NCI-H69 (cell line): ENCODE data around the gene SPP1.
"Not testable (repeated sequence)": the region's sequence is repeated elsewhere in the genome, so short reads cannot be mapped to it uniquely, and the experiment has no call there.

Experiments used
- DNase-seq: peaks from one replicate; lab custom pipeline; 2025; lab: John Stamatoyannopoulos, UW

SPP1 gene

GRCh38 chr4:87989765-87990164, 14.3 kb downstream of the SPP1 start:
- no peak for DNase-seq

GRCh38 chr4:87995435-87995834, 19.9 kb downstream of the SPP1 start:
- DNase-seq: no peak

DNA sequence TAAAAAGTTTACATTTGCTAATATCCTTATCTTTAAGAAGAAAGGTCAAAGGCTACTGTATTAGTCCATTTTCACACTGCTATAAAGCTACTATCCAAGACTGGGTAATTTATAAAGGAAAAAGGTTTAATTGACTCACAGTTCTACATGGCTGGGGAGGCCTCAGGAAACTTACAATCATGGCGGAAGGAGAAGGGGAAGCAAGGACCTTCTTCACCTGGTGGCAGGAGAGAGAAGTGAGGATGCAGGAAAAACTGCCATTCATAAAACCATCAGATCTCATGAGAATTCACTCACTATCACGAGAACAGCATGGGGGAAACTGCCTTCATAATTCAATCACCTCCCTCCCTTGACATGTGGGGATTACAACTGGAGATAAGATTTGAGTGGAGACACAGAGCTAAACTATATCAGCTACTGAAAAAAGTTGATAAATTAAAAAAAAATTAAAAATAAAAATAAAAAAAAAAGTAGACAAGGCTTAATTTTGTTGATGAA, 23.7 kb downstream of the SPP1 start:
- DNase-seq: not testable (repeated sequence)

DNA sequence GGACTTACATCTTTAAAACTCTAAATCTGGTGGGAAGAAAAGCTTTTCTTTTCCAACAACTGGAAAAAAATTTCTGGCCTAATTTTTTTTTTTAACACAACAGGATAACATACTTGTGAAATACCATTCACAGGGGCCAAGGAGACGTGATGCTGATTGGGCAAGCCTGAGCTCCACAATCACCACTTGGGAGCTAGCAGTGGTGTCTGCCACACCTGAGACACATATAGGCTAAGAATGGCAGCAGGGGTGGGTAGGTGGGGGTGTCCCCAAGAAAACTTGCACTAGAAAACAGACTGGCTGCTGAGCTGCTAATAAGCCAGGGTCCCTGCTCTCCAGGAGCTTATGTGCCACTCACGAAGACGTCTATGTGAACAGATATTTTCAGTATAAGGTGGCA, 26.4 kb downstream of the SPP1 start:
- DNase-seq: no peak

DNA sequence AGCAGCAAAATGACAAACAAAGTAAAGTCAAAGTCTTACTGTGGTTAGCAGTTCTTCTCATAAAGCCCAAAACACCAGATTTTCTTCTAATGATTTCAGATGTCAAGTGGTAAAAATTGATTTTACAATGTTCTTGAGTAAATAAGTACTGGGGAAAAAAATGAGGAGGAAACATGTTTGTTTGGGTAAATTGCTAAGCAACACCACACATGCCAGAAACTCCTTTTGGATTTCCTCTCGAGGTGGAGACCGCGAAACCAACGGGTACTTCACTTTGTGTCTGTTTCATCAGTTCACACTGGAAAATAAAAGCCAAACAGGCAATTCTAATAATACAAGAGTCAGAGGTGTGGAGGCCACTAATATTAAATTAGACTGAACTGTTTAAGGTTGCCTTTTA, 27.3 kb downstream of the SPP1 start:
- DNase-seq: no peak

GRCh38 chr4:88003261-88003660, 27.7 kb downstream of the SPP1 start:
- no peak for DNase-seq

- no peak for DNase-seq
Measured at GRCh38 chr4:88005076-88005475, 29.6 kb downstream of the SPP1 start.

- no peak for DNase-seq
Measured at GRCh38 chr4:88005946-88006345, 30.4 kb downstream of the SPP1 start.

DNA sequence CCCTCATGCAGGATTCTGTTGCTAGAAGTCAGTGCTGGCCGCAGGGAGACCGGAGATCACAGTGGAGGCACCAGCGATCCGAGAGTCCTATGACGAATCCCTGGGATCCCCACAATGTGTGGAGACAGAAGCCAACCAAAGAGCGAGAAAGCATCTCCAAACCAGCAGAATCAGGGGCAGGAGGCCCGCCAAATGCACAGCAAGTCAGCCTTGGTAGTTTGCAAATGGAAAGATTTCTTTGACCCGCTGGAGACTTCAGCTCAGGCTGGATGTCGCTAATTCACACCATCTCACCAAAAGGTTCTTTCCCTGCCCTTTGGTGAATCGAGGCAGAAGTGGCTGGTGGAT, 31.4 kb downstream of the SPP1 start:
- DNase-seq: no peak

DNA sequence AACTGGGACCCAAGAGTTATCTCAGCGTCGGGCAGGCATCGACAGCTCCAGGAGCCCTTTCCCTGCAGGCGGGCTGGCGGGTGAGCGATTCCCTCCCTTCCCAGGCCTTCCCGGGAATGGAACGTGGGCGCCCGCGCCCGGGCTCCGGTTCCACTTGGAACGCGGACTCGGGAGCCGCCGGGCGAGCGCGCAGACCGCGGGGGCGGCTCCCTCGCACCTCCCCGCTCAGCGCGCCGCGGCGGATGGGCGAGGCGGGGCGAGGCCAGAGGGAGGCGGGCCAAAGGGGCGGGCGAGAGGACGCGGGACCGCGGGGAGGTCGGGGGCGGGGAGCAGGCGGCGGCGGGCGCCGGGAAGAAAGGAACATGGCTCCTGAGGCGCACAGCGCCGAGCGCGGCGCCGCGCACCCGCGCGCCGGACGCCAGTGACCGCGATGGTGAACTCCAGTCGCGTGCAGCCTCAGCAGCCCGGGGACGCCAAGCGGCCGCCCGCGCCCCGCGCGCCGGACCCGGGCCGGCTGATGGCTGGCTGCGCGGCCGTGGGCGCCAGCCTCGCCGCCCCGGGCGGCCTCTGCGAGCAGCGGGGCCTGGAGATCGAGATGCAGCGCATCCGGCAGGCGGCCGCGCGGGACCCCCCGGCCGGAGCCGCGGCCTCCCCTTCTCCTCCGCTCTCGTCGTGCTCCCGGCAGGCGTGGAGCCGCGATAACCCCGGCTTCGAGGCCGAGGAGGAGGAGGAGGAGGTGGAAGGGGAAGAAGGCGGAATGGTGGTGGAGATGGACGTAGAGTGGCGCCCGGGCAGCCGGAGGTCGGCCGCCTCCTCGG, 32.0 kb downstream of the SPP1 start, which contains the start of gene PKD2:
Gene PKD2 (plus strand): TSS at position 332 of the 818 bp plus-strand sequence. CDS start 99 bp downstream, at position 431.
- peak; percentile 83 for DNase-seq

DNA sequence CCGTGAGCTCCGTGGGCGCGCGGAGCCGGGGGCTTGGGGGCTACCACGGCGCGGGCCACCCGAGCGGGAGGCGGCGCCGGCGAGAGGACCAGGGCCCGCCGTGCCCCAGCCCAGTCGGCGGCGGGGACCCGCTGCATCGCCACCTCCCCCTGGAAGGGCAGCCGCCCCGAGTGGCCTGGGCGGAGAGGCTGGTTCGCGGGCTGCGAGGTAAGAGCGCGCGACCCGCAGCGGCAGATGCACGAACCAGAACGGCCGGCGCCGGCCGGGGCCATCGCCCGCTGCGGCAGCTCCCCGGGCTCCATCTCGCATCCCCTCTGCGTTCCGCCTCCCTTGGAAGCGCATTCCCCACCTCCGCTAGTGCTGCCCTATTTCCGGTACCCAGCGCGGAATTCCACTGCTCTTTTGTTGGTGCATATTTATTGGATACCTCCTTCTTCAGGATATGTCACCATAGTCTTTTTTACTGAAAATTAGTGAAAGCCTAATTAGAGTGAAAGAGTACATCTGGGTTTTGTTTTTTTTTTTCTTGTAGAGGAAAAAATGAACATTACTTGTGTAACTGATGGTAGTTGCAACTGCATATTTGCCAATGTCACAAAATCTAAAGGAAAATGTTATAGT, 32.7 kb downstream of the SPP1 start:
- DNase-seq: peak; percentile 68

DNA sequence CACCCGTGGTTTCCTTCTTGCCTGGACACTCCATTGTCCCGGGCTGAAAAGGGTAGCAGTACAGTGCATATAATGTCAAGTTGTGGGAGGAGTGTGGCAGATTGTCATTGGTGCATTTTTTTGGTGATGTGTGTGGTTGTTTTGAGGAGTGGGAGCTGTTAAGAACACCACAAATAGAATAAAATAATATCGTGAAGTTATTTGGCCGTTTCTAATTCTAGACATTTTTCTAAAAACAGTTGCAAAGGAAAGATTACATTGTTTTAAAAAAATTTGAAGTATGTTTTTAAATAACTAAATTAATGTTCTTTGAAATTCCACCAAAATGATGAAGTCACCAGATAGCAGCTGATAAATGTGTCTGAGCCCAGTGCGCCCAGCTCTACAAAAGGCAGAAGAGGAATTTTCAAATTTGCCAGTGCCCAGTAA, 33.2 kb downstream of the SPP1 start:
- no peak for DNase-seq

GRCh38 chr4:88009871-88010270, 34.4 kb downstream of the SPP1 start:
- DNase-seq: no peak

- DNase-seq: no peak
Measured at GRCh38 chr4:88010966-88011365, 35.5 kb downstream of the SPP1 start.

GRCh38 chr4:88012647-88013046, 37.1 kb downstream of the SPP1 start:
- DNase-seq: no peak

GRCh38 chr4:88014386-88014905, 38.9 kb downstream of the SPP1 start:
- DNase-seq: no peak

DNA sequence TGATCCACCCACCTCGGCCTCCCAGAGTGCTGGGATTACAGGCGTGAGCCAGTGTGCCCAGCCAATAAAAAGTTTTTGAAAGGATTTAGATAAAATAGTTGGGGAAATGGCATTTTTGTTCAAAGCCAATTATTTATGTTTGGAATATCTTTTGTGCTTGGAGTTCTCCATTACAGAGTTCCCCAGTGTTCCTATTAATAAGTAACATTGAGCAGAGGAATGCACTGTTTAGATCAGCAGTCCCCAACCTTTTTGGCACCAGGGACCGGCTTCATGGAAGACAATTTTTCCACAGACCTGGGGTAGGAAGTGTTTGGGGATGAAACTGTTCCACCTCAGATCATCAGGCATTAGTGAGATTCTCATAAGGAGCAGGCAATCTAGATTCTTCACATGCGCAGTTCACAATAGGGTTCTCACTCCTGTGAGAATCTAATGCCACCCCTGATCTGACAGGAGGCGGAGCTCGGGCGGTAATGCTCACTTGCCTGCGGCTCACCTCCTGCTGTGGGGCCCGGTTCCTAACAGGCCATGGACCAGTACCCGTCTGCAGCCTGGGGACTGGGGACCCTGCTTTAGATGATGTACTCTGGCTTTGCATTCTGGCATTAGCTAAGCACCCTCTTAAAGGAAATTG, 40.3 kb downstream of the SPP1 start:
- no peak for DNase-seq

DNA sequence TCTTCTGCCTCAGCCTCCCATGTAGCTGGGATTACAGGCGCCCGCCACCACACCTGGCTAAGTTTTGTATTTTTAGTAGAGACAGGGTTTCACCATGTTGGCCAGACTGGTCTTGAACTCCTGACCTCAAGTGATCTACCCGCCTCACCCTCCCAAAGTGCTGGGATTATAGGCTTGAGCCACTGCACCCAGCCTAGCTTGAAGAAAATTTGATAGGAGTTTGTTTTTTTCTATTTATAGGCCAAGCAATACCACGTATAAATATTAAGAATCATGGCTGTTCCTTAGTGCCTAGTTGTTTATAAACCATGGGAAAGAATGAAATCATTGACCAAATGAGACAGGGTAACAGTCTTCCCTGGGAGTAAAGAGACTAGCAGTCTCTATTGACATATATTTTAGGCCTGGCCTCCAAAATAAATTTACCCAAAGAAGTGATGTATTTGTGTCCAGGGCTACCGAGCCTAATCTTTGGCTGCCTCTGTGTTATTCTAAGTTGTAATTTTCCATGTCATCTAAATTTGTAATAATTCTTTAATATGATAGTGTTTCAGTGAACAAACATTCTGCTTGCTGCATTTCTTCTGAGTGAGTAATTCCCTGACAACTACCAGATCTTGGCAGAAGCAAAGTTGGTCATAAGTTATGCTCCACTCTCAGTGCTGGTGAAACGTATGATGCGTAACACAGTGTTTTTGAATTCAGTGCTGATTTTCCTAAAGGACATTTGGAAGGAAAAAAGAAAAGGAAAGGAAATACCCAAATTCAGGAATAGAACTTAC, 42.2 kb downstream of the SPP1 start:
- no peak for DNase-seq

DNA sequence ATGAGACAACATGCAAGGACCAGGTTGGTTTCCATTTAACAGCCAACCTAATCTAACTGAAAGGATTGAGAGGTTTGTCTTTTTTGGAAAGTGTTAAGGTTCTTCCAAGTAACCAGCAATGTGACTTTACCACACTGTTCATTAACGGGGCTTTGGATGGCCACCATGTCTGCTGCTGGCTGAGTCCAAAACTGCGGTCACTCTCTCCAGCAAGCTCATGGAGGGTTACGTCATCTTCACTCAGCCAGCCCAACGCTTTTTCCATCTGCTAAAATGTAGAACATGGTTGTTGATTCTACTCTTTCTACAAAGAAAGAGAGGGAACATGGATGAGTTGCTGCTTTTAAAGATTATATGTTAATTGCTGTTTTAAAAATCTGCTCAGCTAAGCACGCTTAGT, 43.0 kb downstream of the SPP1 start:
- no peak for DNase-seq

- no peak for DNase-seq
Measured at GRCh38 chr4:88021824-88022223, 46.3 kb downstream of the SPP1 start.

DNA sequence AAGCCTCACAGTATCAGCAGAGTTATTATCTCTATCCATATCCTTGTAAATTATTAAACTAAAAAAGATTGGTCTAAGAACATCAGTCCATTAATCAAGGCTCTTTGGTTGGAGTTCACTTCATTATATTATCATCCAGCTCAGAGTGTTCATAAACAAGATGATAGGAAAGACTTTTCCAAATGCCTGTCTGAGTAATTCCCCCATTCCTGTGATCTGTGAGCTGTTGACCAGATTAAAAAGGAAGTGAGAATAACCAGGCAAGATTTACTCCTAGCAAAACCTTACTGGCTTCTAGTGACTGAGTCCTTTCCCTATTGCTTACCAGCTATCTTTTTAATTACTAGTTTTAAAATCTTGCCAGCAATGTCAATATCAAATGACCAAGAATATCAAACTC, 46.8 kb downstream of the SPP1 start:
- DNase-seq: no peak
